Keratinocyte (primary cell): ENCODE measurements around the gene DELE1. TPM values are rescaled to one million over a fixed set of nuclear protein-coding genes. Genes with fewer than 3 reads are reported as not detected.
"Not testable (repeated sequence)": the region's sequence is repeated elsewhere in the genome, so short reads cannot be mapped to it uniquely, and the experiment has no call there.

Experiments
- DNase-seq: peaks from one replicate; pipeline ENCODE4 v3.0.0-alpha.2; 2011; ENCODE audit warnings: low read depth, missing footprints, low spot score
- FAIRE-seq: peaks from 2 replicates; lab custom pipeline; 2011; peaks lifted over from hg19 to GRCh38; lab: Jason Lieb, UNC
- H2AFZ ChIP-seq: 2 replicates; pipeline ENCODE4 v1.6.0; 2012; ENCODE audit warnings: low read length, control low read depth, inconsistent platforms; ENCODE audit not compliant: control insufficient read depth
- H3K27ac ChIP-seq: 2 replicates; pipeline ENCODE4 v1.5.1; 2011; ENCODE audit warnings: low read length; ENCODE audit not compliant: control insufficient read depth, insufficient read depth
- H3K27me3 ChIP-seq: 3 replicates; pipeline ENCODE4 v1.6.0; 2011; ENCODE audit warnings: low read length; ENCODE audit not compliant: control insufficient read depth, insufficient read depth; ENCODE audit errors: extremely low read depth
- H3K36me3 ChIP-seq, 2 experiments: 2 replicates in 1 of 2; 3 replicates in 1 of 2; pipeline ENCODE4 v1.5.1; 2011; ENCODE audit warnings: low read length in 2 of 2, mild to moderate bottlenecking in 1 of 2; ENCODE audit not compliant: control insufficient read depth in 2 of 2, insufficient read depth in 2 of 2; ENCODE audit errors: extremely low read depth in 1 of 2
- H3K4me1 ChIP-seq: 3 replicates; pipeline ENCODE4 v1.5.1; 2011; ENCODE audit warnings: low read length; ENCODE audit not compliant: control insufficient read depth, insufficient read depth; ENCODE audit errors: extremely low read depth
- H3K4me2 ChIP-seq: 3 replicates; pipeline ENCODE4 v1.6.0; 2011; ENCODE audit warnings: low read depth, low read length; ENCODE audit not compliant: control insufficient read depth, insufficient read depth; ENCODE audit errors: extremely low read depth
- H3K4me3 ChIP-seq, 3 experiments: fragments of 200-600 bp in 1 of 3; sonication (generic) in 1 of 3; 2 replicates in 2 of 3; 3 replicates in 1 of 3; pipeline ENCODE4 v1.5.1; 2011 to 2016; ENCODE audit warnings: low read length in 3 of 3, mild to moderate bottlenecking in 3 of 3, control low read depth in 2 of 3, inconsistent platforms in 1 of 3, low read depth in 1 of 3, mixed read lengths in 1 of 3, mixed run types in 1 of 3, moderate library complexity in 1 of 3; ENCODE audit not compliant: control insufficient read depth in 2 of 3, insufficient read depth in 2 of 3; ENCODE audit errors: extremely low read depth in 1 of 3
- H3K79me2 ChIP-seq: 2 replicates; pipeline ENCODE4 v1.6.0; 2012; ENCODE audit warnings: low read length; ENCODE audit not compliant: control insufficient read depth, insufficient read depth
- H3K9ac ChIP-seq: 3 replicates; pipeline ENCODE4 v1.6.0; 2011; ENCODE audit warnings: low read length; ENCODE audit not compliant: control insufficient read depth, insufficient read depth; ENCODE audit errors: extremely low read depth
- H3K9me1 ChIP-seq: 3 replicates; pipeline ENCODE4 v1.6.0; 2011; ENCODE audit warnings: low read length; ENCODE audit not compliant: control insufficient read depth, insufficient read depth; ENCODE audit errors: extremely low read depth
- H3K9me3 ChIP-seq: 2 replicates; pipeline ENCODE4 v1.5.1; 2012; ENCODE audit warnings: low read depth, low read length; ENCODE audit not compliant: control insufficient read depth
- H4K20me1 ChIP-seq: 3 replicates; pipeline ENCODE4 v1.6.0; 2011; ENCODE audit warnings: low read length; ENCODE audit not compliant: control insufficient read depth, insufficient read depth; ENCODE audit errors: extremely low read depth
- EZH2 ChIP-seq: IDR thresholded peaks from one replicate; pipeline ENCODE4 v1.6.1; 2012; ENCODE audit warnings: inconsistent platforms, mild to moderate bottlenecking, low read length, moderate library complexity
- dilution Hi-C: fragments of 300-500 bp; cut with MboI; formaldehyde crosslinking; loops from one replicate; pipeline ENCODE4 v1.7.0; 2020; ENCODE audit warnings: low sequenced_read_pairs; ENCODE audit not compliant: extremely low pct_ligation_motif_present
- polyA plus RNA-seq, 5 experiments: library from polyadenylated mRNA; depleted of rRNA in 3 of 5; stranded (reverse) in 3 of 5; stranded (forward) in 1 of 5; unstranded in 1 of 5; fragments of >200 nt; gene quantifications; 1 replicate in 1 of 5; 2 replicates in 3 of 5; 3 replicates in 1 of 5; pipeline versions ENCODE4 v1.2.1 to v1.2.3, GENCODE V29; 2011 to 2012; ENCODE audit warnings: missing spikeins in 2 of 5, low read depth in 1 of 5, low replicate concordance in 1 of 5
- TF ChIP-seq, protein P1 (sequence below), 3 experiments: IDR thresholded peaks in 1 of 3; conservative IDR thresholded peaks in 1 of 3; optimal IDR thresholded peaks in 1 of 3; 2 replicates in 2 of 3; 3 replicates in 1 of 3; pipeline versions ENCODE3 to v1.5.1; 2011; ENCODE audit warnings: low read length in 3 of 3, mild to moderate bottlenecking in 3 of 3, moderate library complexity in 2 of 3, control low read depth in 1 of 3, inconsistent platforms in 1 of 3; ENCODE audit not compliant: insufficient read depth in 2 of 3; ENCODE audit errors: extremely low read depth in 1 of 3

DELE1 gene
- polyA plus RNA-seq, 1 donor (not counting 4 experiments of a cell fraction or from before 2014, with no cell fraction given): 37.5 TPM

DNA sequence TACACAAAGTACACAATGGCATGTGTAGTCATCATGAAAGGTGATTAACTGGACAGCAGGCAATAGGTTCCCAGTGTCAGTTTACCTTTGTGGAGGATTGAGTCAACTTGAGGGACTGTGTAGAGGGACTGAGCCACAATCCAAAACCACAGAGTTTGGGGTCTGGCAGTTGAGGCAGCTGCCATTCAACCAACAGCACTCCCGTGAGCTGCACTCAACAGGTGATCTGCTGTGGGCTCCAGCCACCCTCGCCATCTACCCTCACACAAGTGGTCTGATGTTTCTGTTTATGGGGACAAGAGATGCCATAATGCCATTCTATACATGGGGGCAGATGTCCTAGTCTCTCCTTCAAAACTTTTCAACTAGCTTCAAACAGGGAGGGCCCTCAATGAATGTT lies 2.9 kb upstream of the DELE1 start:
- H3K36me3 ChIP-seq: peaks cover 2 to 3% of the 10 kb centered on the region in 2 experiments
- H3K4me3 ChIP-seq: no peak overlapping the region
- DNase-seq (no peak), FAIRE-seq (no peak)
- H3K9ac ChIP-seq: no peak overlapping the region
- dilution Hi-C loops: no loop called here
- H4K20me1 ChIP-seq: no peaks in the 10 kb centered on the region
- H3K9me1 ChIP-seq: no peaks in the 10 kb centered on the region
- H3K27me3 ChIP-seq: no peaks in the 10 kb centered on the region
- TF ChIP-seq, protein P1, sequence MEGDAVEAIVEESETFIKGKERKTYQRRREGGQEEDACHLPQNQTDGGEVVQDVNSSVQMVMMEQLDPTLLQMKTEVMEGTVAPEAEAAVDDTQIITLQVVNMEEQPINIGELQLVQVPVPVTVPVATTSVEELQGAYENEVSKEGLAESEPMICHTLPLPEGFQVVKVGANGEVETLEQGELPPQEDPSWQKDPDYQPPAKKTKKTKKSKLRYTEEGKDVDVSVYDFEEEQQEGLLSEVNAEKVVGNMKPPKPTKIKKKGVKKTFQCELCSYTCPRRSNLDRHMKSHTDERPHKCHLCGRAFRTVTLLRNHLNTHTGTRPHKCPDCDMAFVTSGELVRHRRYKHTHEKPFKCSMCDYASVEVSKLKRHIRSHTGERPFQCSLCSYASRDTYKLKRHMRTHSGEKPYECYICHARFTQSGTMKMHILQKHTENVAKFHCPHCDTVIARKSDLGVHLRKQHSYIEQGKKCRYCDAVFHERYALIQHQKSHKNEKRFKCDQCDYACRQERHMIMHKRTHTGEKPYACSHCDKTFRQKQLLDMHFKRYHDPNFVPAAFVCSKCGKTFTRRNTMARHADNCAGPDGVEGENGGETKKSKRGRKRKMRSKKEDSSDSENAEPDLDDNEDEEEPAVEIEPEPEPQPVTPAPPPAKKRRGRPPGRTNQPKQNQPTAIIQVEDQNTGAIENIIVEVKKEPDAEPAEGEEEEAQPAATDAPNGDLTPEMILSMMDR (optimal IDR thresholded peaks at IDR 0.05 in 1 of 3, IDR thresholded peaks at IDR 0.05 in 1 of 3, conservative IDR thresholded peaks at IDR 0.05 in 1 of 3; ENCODE audit: extremely low read depth in 1 of 3, insufficient read depth in 2 of 3, low read length in 3 of 3): no peak
- TF ChIP-seq EZH2: no peak
- H3K4me1 ChIP-seq: peaks cover 11% of the 10 kb centered on the region
- no peaks in the 10 kb centered on the region for H3K9me3 ChIP-seq
- H3K4me2 ChIP-seq: no peak overlapping the region
- H2AFZ ChIP-seq: no peak overlapping the region
- peaks cover 10% of the 10 kb centered on the region for H3K79me2 ChIP-seq
- no peak overlapping the region for H3K27ac ChIP-seq

DNA sequence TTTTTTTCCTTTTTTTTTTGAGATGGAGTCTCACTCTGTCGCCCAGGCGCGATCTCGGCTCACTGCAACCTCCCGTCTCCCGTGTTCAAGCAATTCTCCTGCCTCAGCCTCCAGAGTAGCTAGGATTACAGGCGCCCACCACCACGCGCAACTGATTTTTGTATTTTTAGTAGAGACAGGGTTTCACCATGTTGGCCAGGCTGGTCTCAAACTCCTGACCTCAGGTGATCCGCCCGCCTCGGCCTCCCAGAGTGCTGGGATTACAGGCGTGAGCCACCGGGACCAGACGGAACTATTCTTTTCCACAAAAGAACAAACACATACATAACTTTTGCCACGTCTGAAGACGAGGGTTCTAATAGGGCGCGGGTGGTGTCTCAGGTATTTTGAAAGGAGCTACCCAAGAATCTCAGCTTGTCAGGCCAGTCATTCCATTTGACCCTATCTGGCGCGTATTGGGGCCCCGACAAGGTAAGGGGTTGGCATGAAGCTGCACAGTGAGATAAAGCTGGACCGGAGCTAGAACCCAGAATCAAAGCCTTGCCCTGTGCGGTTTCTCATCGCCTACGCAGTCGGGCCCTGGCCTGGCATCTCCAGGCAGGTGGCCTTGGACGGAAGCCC lies 734 bp upstream of the DELE1 start:
- Histone ChIP-seq H3K27ac (peak overlapping the region; percentile 86), H3K9ac (peak overlapping the region; percentile 95), H3K4me3 (peak overlapping the region; percentile 86 to 96 (median 93)), H3K36me3 (peaks cover 11 to 12% of the 10 kb centered on the region in 2 experiments), H3K4me1 (peaks cover 11% of the 10 kb centered on the region), H2AFZ (peak overlapping the region; percentile 96), H3K4me2 (peak overlapping the region; percentile 96), H3K79me2 (peaks cover 12% of the 10 kb centered on the region)
- H4K20me1 ChIP-seq, H3K9me1 ChIP-seq, DNase-seq, H3K9me3 ChIP-seq, H3K27me3 ChIP-seq, dilution Hi-C loops, FAIRE-seq: not testable (repeated sequence)

DNA sequence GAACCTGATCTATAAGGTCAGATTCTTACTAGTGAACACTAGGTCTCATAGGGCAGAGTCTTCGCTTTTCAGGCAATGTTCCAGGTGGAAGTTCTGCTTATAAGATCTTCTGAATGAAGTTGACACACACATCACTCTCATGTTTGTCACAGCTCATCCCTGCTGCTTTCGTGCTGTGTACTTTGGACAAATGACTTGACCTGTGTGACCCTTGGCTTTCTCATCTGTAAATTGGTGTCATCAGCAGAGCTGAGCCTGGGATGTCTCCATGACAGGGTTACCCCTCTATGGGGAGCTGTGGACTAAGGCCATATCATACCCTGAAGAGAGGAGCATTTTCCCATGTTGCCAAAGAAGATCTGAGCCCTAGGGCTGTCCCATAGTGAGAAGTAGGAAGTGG lies 2.8 kb downstream of the DELE1 start:
- H3K4me1 ChIP-seq: peaks cover 11% of the 10 kb centered on the region
- H3K36me3 ChIP-seq: peaks cover 19 to 32% of the 10 kb centered on the region in 2 experiments
- no peaks in the 10 kb centered on the region for H3K27me3 ChIP-seq
- dilution Hi-C loops: no loop called here
- H3K9ac ChIP-seq: no peak overlapping the region
- no peaks in the 10 kb centered on the region for H4K20me1 ChIP-seq
- DNase-seq (no peak), FAIRE-seq (no peak)
- H3K4me3 ChIP-seq: no peak overlapping the region
- H3K9me1 ChIP-seq: peaks cover 2% of the 10 kb centered on the region
- H2AFZ ChIP-seq: no peak overlapping the region
- no peak overlapping the region for H3K4me2 ChIP-seq
- no peaks in the 10 kb centered on the region for H3K9me3 ChIP-seq
- H3K27ac ChIP-seq: no peak overlapping the region
- H3K79me2 ChIP-seq: peaks cover 12% of the 10 kb centered on the region
- TF ChIP-seq EZH2: no peak
- TF ChIP-seq, protein P1 (optimal IDR thresholded peaks at IDR 0.05 in 1 of 3, IDR thresholded peaks at IDR 0.05 in 1 of 3, conservative IDR thresholded peaks at IDR 0.05 in 1 of 3; ENCODE audit: extremely low read depth in 1 of 3, insufficient read depth in 2 of 3, low read length in 3 of 3): no peak
